ENCODE results near the gene CDKN1C.

Gene CDKN1C

GRCh38 chr11:2885678-2886081 is at the start of gene CDKN1C:
TSS of gene CDKN1C (minus strand) at chr11:2885775. CDS start at chr11:2885456, 319 bp downstream.
- peak; percentile 54 to 72 (median 64) for DNase-seq (ENCODE audit: low read depth in 3 of 3)

DNA sequence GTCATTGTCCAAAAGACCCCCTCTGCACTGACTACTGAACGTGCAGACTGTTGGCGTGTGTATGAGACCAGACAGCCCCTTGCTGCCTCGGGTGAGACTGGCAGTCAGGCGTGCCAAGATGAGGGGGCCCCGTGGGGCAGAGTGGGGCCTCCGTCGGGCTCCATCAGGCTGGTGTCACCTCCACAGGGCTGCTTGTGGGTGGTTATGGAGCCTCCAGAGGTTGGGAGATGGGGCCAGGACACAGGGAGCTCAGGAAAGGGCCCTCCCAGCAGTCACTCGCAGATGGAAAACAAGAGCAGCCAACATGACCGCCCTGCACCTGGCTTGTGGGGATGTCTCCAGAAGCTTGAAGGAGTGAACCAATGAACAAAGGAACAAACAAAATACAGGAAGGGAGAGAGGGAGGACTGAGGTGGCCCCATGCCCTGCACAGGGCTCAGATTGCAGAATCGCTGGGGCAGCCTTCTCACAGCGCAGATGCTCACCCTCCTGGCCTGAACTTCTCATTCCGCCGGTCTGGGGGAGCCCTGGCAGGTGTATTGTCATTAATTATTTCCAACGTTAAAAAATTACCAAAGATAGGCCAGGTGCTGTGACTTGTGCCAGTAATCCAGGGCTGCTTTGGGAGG is 49.1 kb upstream of the CDKN1C start:
- DNase-seq (ENCODE audit: low read depth in 3 of 3) = no peak

- no peak for DNase-seq (ENCODE audit: low read depth in 3 of 3)
Measured at GRCh38 chr11:2934021-2934550, 48.5 kb upstream of the CDKN1C start.

GRCh38 chr11:2933375-2934020 is 47.9 kb upstream of the CDKN1C start:
- peak in 1 of 3 experiments; percentile 35 for DNase-seq (ENCODE audit: low read depth in 3 of 3)

DNA sequence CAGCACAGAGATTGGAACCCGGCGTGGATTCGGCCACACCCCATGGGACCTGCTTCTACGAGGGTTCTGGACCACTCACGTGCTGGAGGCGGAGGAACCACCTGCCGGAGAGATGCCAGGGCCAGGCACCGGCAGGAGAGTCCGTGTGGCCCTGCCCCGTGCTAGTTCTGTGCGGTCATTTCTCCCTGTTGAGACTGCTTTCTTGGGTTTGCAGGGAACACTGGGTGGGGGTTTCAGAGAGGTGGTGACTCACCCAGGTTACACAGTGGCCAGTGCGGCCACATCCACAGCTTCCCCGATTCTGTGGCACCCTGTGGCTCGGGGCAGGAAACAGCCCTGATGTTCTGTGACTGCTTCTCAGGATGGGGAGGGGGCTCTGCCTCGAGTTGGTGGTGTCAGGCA is 47.3 kb upstream of the CDKN1C start:
- no peak for DNase-seq (ENCODE audit: low read depth in 3 of 3)

GRCh38 chr11:2931771-2932738 is 46.5 kb upstream of the CDKN1C start:
- no peak for DNase-seq (ENCODE audit: low read depth in 3 of 3)

GRCh38 chr11:2931420-2931746 is 45.8 kb upstream of the CDKN1C start:
- no peak for DNase-seq (ENCODE audit: low read depth in 3 of 3)

DNA sequence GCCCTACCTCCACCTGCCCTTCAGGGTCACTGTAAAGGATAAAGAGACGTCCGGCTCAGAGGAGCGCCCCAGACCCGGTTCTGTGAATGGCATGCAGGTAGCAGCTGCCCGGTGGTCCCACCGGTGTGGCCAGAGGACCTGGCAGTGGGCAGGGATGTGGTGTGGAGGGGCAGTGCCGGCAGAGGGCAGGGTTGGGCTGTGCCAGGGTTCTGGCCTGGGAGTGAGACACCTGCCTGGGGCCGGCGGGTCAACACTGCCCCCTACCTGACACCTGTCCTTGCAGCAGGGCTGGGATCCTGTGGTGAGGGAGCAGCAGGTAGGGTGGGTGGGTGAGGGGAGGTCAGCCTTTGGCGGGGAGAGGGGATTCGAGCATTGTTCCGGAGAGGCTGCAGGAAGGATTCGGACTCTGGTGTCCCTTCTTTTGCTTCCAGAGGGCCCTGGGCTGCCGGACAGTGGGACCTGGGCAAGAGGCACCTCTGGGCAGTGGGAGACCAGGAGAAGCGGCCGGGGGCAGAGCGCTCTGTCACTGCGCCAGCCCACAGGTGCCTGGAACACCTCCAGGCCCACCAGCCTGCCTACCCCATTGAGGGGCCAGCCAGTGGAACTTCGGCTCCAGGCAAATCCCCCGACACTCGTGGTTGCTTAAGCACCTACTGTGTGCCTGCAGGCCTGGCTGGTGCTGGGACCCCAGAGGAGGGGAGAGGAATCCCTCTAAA is 45.3 kb upstream of the CDKN1C start:
- peak in 1 of 3 experiments; percentile 35 for DNase-seq (ENCODE audit: low read depth in 3 of 3)

GRCh38 chr11:2929950-2930703 is 44.6 kb upstream of the CDKN1C start:
- DNase-seq (ENCODE audit: low read depth in 3 of 3) = peak in 2 of 3 experiments; percentile 6 to 35

DNA sequence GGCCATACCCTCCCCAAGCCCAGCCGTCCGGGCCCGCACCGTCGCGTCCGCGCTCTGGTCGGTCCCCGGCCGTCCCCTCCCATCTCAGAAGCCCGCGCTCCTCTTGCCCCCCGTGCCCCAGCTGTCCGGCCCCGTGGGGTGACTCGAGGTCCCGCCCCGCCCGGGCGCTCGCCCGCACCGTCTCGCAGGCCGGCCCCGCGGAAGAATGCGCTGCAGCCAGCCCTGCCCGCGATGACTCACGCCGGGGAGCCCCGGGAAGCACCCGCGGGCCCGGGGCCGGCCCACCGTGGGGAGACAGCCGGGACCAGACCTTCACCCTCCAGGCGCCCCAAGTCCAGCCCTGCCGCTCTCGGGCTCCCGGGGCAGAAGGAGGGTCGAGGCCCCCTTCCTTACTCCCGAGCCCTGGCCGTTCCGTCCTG is 44.0 kb upstream of the CDKN1C start:
- DNase-seq (ENCODE audit: low read depth in 3 of 3) = peak in 1 of 3 experiments; percentile 50

DNA sequence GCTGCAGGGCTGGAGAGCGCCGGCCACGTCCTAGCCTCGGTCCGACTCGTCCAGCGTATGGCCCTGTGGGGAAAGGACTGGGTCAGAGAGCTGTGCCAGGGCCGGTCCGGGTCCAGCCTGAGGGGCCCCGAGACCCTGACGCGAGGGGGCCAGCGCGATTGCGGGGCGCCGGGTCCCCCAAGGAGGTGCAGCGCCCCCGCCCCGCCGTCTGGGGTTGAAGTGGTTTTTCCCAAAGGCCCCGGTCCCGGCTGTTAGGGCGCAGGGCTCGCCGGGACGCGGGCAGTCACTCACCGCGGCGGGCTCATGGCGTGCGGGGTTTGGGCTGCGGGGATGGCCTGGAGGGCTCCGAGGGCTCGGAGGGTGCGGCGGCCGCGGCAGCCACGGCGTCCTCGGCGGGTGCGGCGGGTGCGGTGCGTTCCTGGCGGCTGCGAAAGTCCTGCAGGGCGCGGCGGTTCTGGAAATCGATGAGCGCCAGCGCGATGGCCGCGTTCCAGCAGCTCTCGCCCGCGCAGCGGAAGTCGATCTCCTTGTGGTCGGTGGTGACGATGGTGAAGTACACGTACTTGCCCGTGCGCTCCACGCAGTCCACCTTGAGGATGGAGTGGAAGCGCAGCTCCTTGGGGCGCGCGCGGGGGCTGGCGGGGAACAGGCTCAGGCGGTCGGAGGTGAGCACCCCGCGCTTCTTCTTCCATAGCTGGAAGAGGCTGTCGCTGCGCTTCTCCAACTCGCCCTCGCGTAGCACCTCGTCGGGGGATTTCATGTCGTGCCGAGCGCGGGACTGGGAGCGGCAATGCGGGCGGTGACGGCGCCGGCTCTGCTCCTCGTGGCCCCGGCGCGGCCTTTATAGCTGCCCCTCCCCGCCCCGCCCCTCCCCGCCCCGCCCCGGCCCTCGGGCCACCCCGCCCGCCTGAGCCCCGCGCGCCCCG is 43.3 kb upstream of the CDKN1C start, which contains the start of gene PHLDA2:
Gene PHLDA2, minus strand, starts transcription at position 816 of the 926 bp plus-strand sequence. Its CDS starts 56 bp downstream, at position 760.
- peak in 2 of 3 experiments; percentile 49 to 71 for DNase-seq (ENCODE audit: low read depth in 3 of 3)

GRCh38 chr11:2927851-2928604 is 42.5 kb upstream of the CDKN1C start:
- no peak for DNase-seq (ENCODE audit: low read depth in 3 of 3)

DNA sequence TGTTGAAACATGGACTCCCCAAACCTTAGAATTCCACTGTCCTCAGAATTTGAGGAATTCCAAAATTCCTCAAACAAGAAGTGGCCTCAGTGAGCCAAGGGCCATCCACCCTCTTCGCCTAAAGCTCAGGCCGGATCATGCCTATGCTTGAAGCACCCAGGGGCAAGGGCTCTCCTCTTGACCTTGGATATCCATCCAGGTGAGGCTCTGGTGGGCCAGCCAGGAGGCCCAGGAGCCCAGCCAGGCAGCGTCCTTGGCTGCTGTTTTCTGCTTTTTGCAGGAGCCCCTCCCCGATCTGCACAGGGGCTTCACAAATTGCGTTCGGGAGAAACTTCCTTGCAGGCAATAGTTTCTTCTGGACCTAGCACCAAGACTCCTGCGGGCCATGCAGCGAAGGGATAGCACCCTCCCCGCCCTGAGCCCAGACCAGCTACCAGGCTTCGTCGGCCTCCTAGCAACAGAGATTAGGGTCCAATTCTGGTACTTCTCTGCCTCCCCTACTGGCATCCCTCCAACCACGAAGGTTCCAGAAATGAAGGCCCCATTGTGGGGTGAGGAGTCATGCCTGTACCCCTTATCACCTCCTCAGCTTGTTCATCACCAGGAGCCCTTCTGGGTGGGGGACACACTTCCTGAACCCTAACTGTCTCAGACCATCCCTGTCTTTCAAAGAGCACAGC is 41.7 kb upstream of the CDKN1C start:
- DNase-seq (ENCODE audit: low read depth in 3 of 3) = no peak

DNA sequence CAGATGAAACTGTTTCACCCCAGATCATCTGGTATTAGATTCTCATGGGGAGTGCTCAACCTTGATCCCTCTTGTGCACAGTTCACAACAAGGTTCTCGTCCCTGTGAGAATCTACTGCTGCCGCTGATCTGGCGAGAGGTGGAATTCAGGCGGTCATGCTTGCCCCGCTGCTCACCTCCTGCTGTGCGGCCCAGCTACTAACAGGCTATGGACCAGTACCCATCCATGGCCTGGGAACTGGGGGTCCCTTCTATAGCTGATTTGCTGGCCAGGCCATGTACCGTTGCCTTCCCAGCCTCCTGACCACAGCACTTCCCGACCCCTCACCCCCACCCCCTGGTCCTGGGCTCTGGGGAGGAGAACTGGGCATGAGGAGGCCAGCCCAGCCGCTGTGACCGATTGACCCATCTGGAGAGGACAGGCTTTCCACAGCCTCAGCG is 41.1 kb upstream of the CDKN1C start:
- no peak for DNase-seq (ENCODE audit: low read depth in 3 of 3)

- DNase-seq (ENCODE audit: low read depth in 3 of 3) = no peak
Measured at GRCh38 chr11:2924821-2925675, 39.5 kb upstream of the CDKN1C start.

GRCh38 chr11:2924381-2924780 is 38.8 kb upstream of the CDKN1C start:
- no peak for DNase-seq (ENCODE audit: low read depth in 3 of 3)

All from stimulated activated CD4-positive, alpha-beta T cell treated with anti-CD3 and anti-CD28 coated beads, TNF-alpha, amount 100 ng/mL, for 24 hours (primary cell).